ENCODE data around the gene SMIM44.
"Not testable (repeated sequence)": the region's sequence is repeated elsewhere in the genome, so short reads cannot be mapped to it uniquely, and the experiment has no call there.

Gene SMIM44

GRCh38 chr19:3455960-3456601 is 27.2 kb downstream of the SMIM44 start:
- FAIRE-seq, result no peak

- FAIRE-seq, result no peak
Observed at GRCh38 chr19:3455393-3455955, 27.8 kb downstream of the SMIM44 start.

GRCh38 chr19:3454656-3455392 is 28.4 kb downstream of the SMIM44 start:
- FAIRE-seq, result no peak

- FAIRE-seq, result no peak
Observed at GRCh38 chr19:3453840-3454239, 29.4 kb downstream of the SMIM44 start.

- not testable (repeated sequence) for FAIRE-seq
Observed at GRCh38 chr19:3452942-3453214, 30.4 kb downstream of the SMIM44 start.

- FAIRE-seq, result no peak
Observed at GRCh38 chr19:3452171-3452941, 30.9 kb downstream of the SMIM44 start.

- FAIRE-seq, result no peak
Observed at GRCh38 chr19:3451451-3451866, 31.8 kb downstream of the SMIM44 start.

GRCh38 chr19:3450796-3451411 is 32.3 kb downstream of the SMIM44 start:
- no peak for FAIRE-seq

- FAIRE-seq, result no peak
Observed at GRCh38 chr19:3448616-3449334, 34.5 kb downstream of the SMIM44 start.

GRCh38 chr19:3446657-3447056 is 36.6 kb downstream of the SMIM44 start:
- FAIRE-seq, result not testable (repeated sequence)

GRCh38 chr19:3444695-3445234 is 38.5 kb downstream of the SMIM44 start:
- no peak for FAIRE-seq

- FAIRE-seq, result no peak
Observed at GRCh38 chr19:3443840-3444694, 39.2 kb downstream of the SMIM44 start.

- no peak for FAIRE-seq
Observed at GRCh38 chr19:3442487-3443071, 40.7 kb downstream of the SMIM44 start.

GRCh38 chr19:3441986-3442329 is 41.3 kb downstream of the SMIM44 start:
- no peak for FAIRE-seq

GRCh38 chr19:3441089-3441985 is 41.9 kb downstream of the SMIM44 start:
- FAIRE-seq, result no peak

GRCh38 chr19:3440082-3440481 is 43.2 kb downstream of the SMIM44 start:
- no peak for FAIRE-seq

GRCh38 chr19:3434630-3435553 is 48.3 kb downstream of the SMIM44 start:
- no peak for FAIRE-seq

GRCh38 chr19:3433805-3434540 is 49.3 kb downstream of the SMIM44 start:
- no peak for FAIRE-seq

Measured in G401.6 (cell line).